ENCODE results near the gene ATXN2.
"Not testable (repeated sequence)": the region's sequence is repeated elsewhere in the genome, so short reads cannot be mapped to it uniquely, and the experiment has no call there.

Gene ATXN2

DNA sequence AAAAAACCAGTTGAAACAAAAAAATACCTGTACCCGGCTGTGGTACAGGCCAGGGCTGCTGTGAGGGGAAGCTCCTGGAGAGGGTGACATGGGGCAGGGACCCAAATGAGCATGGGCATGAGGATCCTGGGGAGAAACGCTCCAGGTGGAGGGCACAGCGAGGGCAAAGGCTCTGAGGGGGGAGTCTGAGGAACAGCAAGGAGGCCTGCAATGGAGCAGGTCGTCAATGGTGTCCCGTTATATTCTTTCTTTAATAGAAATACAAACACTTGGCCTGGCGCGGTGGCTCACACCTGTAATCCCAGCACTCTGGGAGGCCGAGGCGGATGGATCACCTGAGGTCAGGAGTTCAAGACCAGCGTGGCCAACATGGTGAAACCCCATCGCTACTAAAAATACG, 1.9 kb upstream of the ATXN2 start:
- not testable (repeated sequence) for DNase-seq (ENCODE audit: low read depth)

DNA sequence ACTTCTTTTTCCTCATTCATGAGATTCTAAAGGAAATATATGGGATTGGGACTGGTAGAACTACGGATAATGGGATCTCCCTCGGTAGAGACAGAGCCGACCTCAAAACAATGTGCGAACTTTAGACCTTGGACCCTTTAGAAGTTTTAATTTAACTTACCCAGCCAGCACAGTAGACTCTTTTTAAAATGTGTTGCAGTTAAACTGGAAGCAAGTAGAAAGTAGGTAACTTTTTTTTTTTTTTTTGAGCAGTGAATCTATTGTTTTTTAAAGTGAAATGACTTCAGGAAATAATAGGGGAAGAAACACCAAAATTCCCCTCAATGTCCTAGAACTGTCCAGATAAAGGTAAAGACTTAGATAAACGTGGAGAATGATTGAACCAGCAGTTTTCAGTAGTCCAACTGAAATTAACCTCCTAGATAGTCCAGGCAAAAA, 1.1 kb upstream of the ATXN2 start:
- no peak for DNase-seq (ENCODE audit: low read depth)

DNA sequence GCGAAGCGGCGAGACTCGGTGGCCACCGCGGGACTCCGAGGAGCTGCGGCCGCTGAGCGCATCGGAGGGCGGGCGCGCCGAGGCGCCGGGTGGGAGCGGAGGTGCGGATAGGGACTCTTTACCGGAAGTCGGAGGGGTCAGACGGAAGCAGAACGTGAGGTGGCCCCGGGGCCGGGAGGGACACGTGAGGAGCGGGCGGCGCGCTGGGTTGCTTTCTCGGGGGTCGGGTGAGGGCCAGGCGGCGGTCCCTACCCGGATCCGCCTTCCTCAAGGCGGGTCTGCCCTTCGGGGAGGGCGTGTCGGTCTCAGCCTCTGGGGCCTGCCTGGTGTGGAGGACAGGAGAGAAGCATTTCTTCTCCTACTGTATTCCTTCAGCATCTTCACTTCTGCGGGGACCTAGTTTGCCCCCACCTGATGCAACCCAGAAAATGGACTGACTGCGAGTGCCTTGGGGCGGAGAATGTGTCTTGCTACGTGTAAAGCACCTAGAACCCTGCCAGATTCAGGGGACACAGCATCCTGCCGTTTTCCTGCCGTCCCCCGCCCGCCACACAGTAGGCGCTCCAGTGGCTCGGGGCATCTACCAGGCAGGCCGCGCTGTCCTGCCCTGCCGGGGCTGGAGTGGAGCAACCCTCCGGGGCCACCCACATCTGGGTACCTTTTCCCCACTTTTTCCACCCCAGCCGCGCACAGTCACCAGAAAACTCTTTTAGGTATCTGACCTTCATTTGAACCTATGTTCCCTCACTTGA, 514 bp upstream of the ATXN2 start:
- DNase-seq (ENCODE audit: low read depth), result peak; percentile 76

DNA sequence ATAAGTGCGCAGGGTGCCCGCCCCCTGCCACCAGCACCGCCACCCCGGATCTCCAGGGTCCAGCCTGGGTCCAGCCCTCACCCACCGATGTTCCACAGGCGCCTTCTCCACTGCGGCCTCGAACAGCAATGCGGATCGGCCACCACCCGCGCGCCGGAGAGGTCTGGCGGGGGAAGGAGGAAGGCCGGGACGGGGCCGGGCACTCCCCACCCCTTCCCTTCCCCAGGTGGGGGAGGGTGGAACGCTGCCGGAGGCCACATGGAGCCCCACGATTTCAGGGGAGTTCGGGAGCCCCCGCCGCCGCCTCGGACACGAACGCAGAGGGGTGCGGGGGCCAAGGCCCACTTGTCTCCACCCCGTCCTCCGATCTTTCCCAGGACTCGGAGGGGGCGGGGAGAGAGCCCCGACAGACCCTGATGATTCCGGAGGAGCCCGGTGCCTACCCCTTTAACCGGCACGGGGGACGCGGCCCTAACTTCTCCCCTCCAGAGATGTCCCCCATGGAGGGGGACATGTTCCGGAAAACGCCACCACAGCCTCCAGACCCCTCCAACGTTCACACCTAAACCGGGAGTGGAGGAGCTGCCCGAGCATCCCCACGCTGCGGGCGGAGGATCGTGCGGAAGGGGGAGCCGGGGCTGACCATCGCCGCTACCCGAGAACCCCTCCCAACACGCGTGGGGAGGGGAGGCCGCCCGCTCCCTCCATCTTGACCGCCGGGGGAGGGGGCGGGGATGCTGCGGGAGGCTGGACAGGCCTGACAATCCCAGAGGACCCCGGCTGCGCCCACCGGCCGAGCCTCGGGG, 1.1 kb downstream of the ATXN2 start:
- no peak for DNase-seq (ENCODE audit: low read depth)

DNA sequence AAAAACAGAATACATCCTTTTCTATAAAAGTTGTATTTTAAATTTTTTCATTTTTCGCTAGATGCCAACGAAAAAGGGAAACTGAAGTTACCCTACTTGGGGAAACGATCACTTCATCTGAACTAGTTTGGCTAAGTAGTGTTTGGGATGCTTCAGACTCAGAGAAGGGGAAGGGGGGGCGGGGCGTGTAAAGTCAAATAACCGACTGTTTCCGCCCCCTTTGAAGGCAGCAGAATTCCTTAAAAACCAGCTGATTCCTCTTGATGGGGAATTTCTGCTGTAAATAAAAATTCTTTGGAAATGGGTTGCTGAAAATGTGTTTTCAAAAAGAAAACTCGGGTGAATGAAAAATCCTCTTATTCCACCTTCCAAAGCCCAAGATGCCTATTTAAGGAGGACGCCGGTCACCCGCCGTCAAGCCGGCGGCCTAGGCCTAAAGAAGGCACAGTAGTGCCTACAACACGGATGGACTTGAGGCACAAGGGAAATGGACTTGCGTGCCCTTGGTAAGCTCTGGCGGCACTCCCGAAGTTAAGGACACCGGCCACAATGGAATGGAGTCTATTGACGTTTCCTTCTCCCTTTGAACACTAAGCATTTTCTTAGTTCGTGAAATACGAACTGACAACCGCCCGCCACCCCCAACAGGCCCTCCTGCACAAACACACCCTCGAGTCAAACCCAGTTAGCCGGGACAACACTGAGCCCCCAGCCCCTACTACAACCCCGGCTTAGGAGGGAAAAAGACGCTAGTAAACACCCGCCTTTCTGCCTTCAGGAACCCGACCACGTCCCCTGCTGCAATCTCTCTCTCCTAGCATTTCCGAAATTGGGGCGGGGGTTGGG, 1.9 kb downstream of the ATXN2 start:
- no peak for DNase-seq (ENCODE audit: low read depth)

DNA sequence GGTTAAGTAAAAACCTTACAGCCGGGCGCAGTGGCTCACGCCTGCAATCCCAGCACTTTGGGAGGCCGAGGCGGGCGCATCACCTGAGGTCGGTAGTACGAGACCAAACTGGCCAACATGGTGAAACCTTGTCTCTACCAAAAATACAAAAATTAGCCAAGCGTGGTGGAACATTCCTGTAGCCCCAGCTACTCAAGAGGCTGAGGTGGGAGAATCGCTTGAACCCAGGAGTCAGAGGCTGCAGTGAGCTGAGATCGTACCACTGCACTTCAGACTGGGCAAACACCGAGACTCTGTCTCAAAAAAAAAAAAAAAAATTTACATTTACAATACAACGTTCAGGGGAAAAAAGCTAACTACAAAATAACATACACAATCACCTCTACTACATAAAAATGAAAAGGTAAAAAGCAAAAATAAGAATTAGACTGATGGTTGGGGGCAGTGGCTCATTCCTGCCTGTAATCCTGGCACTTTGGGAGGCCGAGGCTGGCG, 3.7 kb downstream of the ATXN2 start:
- DNase-seq (ENCODE audit: low read depth), result not testable (repeated sequence)

DNA sequence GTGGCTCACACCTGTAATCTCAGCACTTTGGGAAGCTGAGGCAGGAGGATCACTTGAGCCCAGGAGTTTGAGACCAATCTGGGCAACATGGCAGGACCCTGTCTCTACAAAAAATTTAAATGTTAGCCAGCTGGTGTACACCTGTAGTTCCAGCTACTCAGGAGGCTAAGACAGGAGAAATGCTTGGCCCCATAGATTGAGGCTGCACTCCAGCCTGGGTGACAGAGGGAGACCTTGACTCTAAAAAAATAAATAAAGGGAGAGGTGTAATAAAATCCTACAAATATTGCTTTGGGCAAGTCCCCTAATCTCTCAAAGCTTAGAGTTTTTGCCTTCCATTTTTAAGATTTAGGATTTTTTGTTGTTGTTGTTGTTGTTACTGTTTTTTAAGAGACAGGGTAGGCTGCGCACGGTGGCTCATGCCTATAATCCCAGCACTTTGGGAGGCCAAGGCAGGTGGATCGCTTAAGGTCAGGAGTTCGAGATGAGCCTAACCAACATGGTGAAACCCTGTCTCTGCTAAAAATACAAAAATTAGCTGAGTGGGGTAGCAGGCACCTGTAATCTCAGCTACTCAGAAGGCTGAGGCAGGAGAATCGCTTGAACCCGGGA, 7.6 kb downstream of the ATXN2 start:
- not testable (repeated sequence) for DNase-seq (ENCODE audit: low read depth)

DNA sequence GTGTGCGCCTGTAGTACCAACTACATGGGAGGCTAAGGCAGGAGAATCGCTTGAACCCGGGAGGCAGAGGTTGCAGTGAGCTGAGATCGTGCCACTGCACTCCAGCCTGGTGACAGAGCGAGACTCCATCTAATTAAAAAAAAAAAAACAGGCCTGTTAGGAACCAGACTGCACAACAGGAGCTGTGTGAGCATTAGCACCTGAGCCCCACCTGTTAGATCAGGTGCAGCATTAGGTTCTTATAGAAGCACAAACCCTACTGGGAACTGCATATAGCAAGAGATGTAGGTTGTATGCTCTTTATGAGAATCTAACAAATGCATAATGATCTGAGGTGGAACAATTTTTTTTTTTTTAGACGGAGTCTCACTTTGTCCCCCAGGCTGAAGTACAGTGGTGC, 8.6 kb downstream of the ATXN2 start:
- no peak for DNase-seq (ENCODE audit: low read depth)

DNA sequence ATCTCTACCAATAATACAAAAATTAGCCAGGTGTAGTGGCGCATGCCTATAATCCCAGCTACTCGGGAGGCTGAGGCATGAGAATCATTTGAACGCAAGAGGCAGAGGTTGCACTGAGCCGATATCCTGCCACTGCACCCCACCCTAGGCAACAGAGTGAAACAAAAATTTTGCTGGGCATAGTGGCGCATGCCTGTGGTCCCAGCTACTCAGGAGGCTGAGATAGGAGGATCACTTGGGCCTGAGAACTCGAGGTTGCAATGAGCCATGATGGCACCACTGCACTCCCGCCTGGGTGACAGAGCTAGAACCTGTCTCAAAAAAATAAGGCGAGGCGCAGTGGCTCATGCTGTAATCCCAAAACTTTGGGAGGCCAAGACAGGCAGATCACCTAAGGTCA, 9.5 kb downstream of the ATXN2 start:
- DNase-seq (ENCODE audit: low read depth), result no peak

DNA sequence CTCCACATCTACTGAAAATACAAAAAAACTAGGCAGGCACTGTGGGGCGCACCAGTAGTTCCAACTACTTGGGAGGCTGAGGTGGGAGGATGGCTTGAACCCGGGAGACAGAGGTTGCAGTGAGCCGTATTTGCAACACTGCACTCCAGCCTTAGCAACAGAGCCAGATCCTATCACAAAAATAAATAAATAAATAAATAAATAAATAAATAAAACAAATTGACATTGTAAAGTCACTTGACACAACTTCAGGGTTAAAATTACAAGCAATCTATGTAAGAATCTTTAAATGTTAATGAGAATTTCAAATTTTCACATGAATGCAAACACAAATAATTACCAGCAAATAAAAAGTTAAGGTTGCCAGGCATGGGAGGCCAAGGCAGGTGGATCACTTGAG, 11.1 kb downstream of the ATXN2 start:
- no peak for DNase-seq (ENCODE audit: low read depth)

DNA sequence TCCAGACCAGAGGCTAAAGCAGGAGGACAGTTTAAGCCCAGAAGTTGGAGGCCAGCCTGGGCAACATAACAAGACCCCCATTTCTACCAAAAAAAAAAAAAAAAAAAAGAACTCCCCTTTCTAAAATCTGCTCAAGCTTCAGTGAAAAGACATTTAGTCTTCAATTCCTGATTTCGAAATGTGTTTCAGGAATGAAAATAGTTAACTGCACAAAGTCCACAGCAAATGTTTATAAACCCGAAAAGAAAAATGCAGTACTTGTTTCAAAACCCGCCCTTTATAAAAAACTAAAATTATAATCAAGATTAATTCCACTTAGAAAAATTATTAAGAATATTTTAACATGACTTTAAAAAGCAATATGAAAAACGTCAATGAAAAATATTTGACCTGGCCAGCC, 12.1 kb downstream of the ATXN2 start:
- no peak for DNase-seq (ENCODE audit: low read depth)

DNA sequence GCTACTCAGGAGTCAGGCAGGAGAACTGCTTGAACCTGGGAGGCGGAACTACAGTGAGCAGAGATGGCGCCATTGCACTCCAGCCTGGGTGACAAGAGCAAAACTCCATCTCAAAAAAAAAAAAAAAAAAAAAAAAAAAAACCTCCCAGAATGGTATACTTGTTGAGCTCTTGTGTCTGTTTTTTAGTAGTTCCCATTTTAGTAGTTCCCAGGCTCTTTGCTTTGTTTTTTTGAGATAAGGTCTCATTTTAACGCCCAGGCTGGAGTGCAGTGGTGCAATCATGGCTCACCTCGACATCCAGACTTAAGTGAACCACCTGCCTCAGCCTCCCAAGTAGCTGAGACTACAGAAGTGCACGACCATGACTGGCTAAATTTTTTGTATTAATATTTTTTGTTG, 13.4 kb downstream of the ATXN2 start:
- DNase-seq (ENCODE audit: low read depth), result no peak

DNA sequence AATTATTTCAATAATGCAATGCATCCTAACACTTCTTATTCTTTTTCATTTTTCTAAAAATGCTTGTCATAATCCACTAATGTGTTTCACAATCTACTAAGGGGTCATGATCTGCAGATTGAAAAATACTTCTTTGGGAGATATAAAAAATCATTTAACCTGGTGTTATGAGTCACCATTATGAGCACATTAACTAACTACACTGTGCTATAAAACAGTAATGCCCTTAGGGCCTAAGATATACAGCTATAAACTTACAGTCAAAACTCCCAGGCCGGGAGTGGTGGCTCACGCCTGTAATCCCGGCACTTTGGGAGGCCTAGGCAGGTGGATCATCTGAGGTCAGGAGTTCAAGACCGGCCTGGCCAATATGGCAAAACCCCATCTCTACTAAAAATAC, 14.2 kb downstream of the ATXN2 start:
- no peak for DNase-seq (ENCODE audit: low read depth)

DNA sequence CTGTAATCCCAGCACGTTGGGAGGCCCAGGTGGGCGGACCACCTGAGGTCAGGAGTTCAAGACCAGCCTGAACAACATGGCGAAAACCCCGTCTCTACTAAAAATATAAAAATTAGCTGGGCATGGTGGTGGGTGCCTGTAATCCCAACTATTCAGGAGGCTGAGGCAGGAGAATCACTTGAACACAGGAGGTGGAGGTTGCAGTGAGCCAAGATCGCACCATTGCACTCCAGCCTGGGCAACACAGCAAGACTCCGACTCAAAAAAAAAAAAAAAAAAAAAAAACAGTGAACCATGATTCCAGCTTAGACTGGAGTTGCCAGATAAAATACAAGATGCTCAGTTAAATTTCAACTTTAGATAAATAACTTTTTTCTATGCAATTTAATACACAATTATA, 15.6 kb downstream of the ATXN2 start:
- DNase-seq (ENCODE audit: low read depth), result not testable (repeated sequence)

DNA sequence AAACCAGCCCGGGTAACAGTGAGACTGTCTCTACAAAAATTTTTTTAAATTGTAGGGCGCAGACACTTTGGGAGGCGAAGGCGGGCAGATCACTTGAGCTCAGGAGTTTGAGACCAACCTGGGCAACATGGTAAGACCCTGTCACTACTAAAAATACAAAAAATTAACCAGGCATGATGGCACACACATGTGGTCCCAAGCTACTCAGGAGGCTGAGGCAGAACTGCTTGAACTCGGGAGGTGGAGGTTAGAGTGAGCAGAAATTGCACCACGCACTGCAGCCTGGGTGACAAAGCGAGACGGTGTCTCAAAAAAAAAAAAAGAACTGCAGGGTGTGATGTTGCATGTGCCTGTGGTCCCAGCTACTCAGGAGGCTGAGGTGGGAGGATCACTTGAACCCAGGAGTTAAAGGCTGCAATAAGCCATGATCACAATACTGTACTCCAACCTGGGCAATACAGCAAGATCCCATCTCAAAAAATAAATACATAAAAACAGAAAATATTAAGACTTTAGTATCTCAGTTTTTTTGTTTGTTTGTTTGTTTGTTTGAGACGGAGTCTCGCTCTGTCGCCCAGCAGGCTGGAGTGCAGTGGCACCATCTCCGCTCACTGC, 16.9 kb downstream of the ATXN2 start:
- no peak for DNase-seq (ENCODE audit: low read depth)

DNA sequence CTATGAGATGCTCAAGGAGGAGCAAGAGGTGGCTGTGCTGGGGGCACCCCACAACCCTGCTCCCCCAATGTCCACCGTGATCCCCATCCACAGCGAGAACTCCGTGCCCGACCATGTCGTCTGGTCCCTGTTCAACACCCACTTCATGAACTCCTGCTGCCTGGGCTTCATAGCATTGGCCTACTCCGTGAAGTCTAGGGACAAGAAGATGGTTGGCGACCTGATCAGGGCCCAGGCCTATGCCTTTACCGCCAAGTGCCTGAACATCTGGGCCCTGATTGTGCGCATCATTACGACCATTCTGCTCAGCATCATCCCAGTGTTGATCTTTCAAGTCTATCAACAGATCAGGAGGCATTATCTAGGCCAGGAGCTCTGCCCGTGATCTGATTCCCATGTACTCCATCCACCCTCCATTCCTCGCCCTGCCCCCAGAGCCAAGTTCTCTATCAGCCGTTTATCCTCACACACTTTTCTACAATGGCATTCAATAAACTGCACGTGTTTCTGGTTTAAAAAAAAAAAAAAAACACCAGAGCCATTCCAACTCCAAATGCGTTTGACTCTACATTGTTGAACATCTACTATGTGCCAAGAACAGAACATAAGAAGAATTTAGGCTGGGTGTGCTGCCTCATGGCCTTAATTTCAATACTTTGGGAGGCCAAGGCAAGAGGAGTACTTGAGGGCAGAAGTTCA, 17.5 kb downstream of the ATXN2 start:
- DNase-seq (ENCODE audit: low read depth), result no peak

DNA sequence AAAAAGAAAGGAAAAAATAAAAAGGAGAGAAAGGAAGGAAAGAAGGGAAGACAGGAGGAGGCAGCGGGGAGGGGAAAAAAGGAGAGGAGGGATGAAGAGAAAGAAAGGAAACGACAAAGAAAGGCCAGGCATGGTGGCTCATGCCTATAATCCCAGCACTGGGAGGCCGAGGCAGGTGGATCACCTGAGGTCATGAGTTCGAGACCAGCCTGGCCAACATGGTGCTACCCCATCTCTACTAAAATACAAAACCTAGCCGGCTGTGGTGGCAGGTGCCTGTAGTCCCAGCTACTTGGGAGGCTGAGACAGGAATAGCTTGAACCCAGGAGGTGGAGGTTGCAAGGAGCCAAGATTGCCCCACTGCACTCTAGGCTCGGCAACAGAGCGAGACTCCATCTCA, 18.4 kb downstream of the ATXN2 start:
- DNase-seq (ENCODE audit: low read depth), result no peak

DNA sequence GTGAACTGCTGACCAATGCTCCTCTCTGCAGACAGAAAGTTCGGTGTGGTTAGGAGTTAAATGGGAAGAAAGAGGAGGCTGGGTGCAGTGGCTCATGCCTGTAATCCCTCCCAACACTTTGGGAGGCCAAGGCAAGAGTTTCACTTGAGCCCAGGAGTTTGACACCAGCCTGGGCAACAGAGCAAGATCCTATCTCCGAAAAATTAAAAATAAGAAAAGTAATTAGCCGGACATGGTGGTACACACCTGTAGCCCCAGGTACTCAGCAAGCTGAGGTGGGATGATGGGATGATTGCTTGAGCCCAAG, 19.0 kb downstream of the ATXN2 start:
- DNase-seq (ENCODE audit: low read depth), result no peak

DNA sequence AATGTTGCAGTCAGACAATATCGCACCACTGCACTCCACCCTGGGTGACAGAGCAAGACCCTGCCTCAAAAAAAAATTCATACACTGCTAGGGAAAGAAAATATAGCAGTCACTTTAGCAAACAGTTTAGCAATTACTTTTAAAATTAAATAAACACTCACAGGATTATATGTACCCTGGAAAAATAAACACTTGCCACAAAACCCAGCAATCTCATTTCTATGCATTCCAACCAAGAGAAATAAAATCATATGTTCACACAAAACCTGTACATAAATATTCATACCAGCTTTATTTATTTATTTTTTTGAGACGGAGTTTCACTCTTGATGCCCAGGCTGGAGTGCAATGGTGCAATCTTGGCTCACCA, 20.2 kb downstream of the ATXN2 start:
- DNase-seq (ENCODE audit: low read depth), result no peak

DNA sequence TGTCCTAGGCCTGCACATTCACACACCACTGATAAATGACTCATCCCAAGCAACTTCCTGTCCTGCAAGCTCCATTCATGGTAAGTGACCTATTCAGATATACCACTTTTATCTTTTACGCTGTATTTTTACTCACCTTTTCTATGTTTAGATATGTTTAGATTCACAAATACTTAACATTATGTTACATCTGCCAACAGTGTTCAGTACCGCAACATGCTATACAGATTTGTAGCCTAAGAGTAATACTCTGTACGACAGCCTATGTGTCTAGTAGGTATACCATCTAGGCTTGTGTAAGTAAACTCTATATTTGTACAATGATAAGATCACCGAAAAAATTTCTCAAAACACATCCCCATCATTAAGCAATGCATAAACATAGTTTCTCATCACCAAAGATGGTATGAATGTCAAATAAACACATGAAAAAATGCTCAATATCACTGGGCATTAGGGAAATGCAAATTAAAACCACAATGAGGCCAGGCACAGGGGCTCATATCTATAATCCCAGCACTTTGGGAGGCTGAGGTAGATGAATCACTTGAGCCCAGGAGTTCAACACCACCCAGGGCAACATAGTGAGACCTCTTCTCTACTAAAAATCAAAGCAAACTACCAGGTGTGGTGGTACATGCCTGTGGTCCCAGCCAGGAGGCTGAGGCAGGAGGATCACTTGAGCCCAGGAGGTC, 20.7 kb downstream of the ATXN2 start:
- no peak for DNase-seq (ENCODE audit: low read depth)

Data from stimulated activated CD8-positive, alpha-beta memory T cell treated with anti-CD3 and anti-CD28 coated beads, Interleukin-7, amount 100 ng/mL, for 24 hours (primary cell).